ENCODE results near the gene TCF15.
A peak's percentile ranks its signal among the peaks of the same experiment; 100 is the strongest.
"Not testable (repeated sequence)": the region's sequence is repeated elsewhere in the genome, so short reads cannot be mapped to it uniquely, and the experiment has no call there.

TCF15 gene

GRCh38 chr20:584161-584970 lies 25.7 kb downstream of the TCF15 start:
- FAIRE-seq (peak; percentile 13), DNase-seq (ENCODE audit: insufficient read length, low spot score) (no peak)

- no peak for DNase-seq (ENCODE audit: insufficient read length, low spot score)
- FAIRE-seq = no peak
Observed at GRCh38 chr20:582204-582603, 27.9 kb downstream of the TCF15 start.

- DNase-seq (ENCODE audit: insufficient read length, low spot score); FAIRE-seq: not testable (repeated sequence)
Observed at GRCh38 chr20:578940-579690, 31.0 kb downstream of the TCF15 start.

GRCh38 chr20:577167-577791 lies 32.8 kb downstream of the TCF15 start:
- no peak for FAIRE-seq
- no peak for DNase-seq (ENCODE audit: insufficient read length, low spot score)

- FAIRE-seq (no peak), DNase-seq (ENCODE audit: insufficient read length, low spot score) (no peak)
Observed at GRCh38 chr20:576156-576555, 34.0 kb downstream of the TCF15 start.

- no peak for FAIRE-seq
- no peak for DNase-seq (ENCODE audit: insufficient read length, low spot score)
Observed at GRCh38 chr20:575230-575629, 34.9 kb downstream of the TCF15 start.

GRCh38 chr20:574297-574942 lies 35.7 kb downstream of the TCF15 start:
- FAIRE-seq (no peak), DNase-seq (ENCODE audit: insufficient read length, low spot score) (no peak)

- FAIRE-seq = no peak
- no peak for DNase-seq (ENCODE audit: insufficient read length, low spot score)
Observed at GRCh38 chr20:573414-574296, 36.5 kb downstream of the TCF15 start.

- DNase-seq (ENCODE audit: insufficient read length, low spot score) = no peak
- FAIRE-seq = no peak
Observed at GRCh38 chr20:572727-573126, 37.4 kb downstream of the TCF15 start.

GRCh38 chr20:571754-572441 lies 38.2 kb downstream of the TCF15 start:
- FAIRE-seq (no peak), DNase-seq (ENCODE audit: insufficient read length, low spot score) (peak; percentile 46)

GRCh38 chr20:568673-569415 lies 41.3 kb downstream of the TCF15 start:
- FAIRE-seq (no peak), DNase-seq (ENCODE audit: insufficient read length, low spot score) (no peak)

GRCh38 chr20:568097-568652 lies 41.9 kb downstream of the TCF15 start:
- FAIRE-seq (no peak), DNase-seq (ENCODE audit: insufficient read length, low spot score) (no peak)

GRCh38 chr20:564192-564591 lies 45.9 kb downstream of the TCF15 start:
- no peak for DNase-seq (ENCODE audit: insufficient read length, low spot score)
- no peak for FAIRE-seq

GRCh38 chr20:563187-563586 lies 46.9 kb downstream of the TCF15 start:
- DNase-seq (ENCODE audit: insufficient read length, low spot score) (no peak), FAIRE-seq (no peak)

- no peak for FAIRE-seq
- DNase-seq (ENCODE audit: insufficient read length, low spot score) = no peak
Observed at GRCh38 chr20:562232-562897, 47.7 kb downstream of the TCF15 start.

- DNase-seq (ENCODE audit: insufficient read length, low spot score) (peak; percentile 83), FAIRE-seq (peak; percentile 42)
Observed at GRCh38 chr20:561437-562231, 48.5 kb downstream of the TCF15 start.

GRCh38 chr20:560680-561079 lies 49.4 kb downstream of the TCF15 start:
- FAIRE-seq (no peak), DNase-seq (ENCODE audit: insufficient read length, low spot score) (no peak)
